Adrenal gland (tissue), 12 donors: Measurements from ENCODE around the gene TAOK2. TPM values are rescaled to one million over a fixed set of nuclear protein-coding genes. Genes with fewer than 3 reads are reported as not detected.

Source experiments
- DNase-seq, 7 donors: peaks; one replicate each; pipeline ENCODE4 v3.0.0-alpha.2; 2019 to 2020
- H3K27ac ChIP-seq, 5 donors: fragments of 200-600 bp; sonication (generic) in 4 of 5; 1 replicate in 3 of 5; 2 replicates in 2 of 5; pipeline versions ENCODE4 v1.5.1 to v1.8.0; 2016 to 2020; ENCODE audit warnings: mild to moderate bottlenecking in 1 of 5
- H3K27me3 ChIP-seq: fragments of 200-600 bp; 2 replicates; pipeline ENCODE4 v1.8.0; 2021
- H3K36me3 ChIP-seq, 2 donors: fragments of 200-600 bp; replicated peaks in 1 of 2; 1 replicate in 1 of 2; 2 replicates in 1 of 2; pipeline versions ENCODE4 v1.5.1 to v1.8.0; 2018 to 2022
- H3K4me1 ChIP-seq, 2 donors: fragments of 200-600 bp; replicated peaks in 1 of 2; 1 replicate in 1 of 2; 2 replicates in 1 of 2; pipeline versions ENCODE4 v1.5.1 to v1.8.0; 2018 to 2021
- H3K4me3 ChIP-seq, 4 donors: fragments of 200-600 bp; sonication (generic) in 3 of 4; one replicate each; pipeline ENCODE4 v1.5.1; 2016 to 2018
- H3K9me3 ChIP-seq, 3 donors: fragments of 200-600 bp; sonication (generic) in 1 of 3; replicated peaks in 1 of 3; 1 replicate in 2 of 3; 2 replicates in 1 of 3; pipeline versions ENCODE4 v1.5.1 to v1.8.0; 2016 to 2021
- CTCF ChIP-seq, 6 experiments: fragments of 450-650 bp in 4 of 6; fragments of 200-600 bp in 2 of 6; sonication (generic) in 1 of 6; IDR thresholded peaks; 1 replicate in 5 of 6; 2 replicates in 1 of 6; pipeline versions ENCODE4 v1.5.1 to v1.8.0; 2016 to 2021; ENCODE audit warnings: antibody characterized with exemption in 6 of 6, mild to moderate bottlenecking in 2 of 6, moderate library complexity in 1 of 6
- POLR2A ChIP-seq, 2 donors: fragments of 450-650 bp; IDR thresholded peaks; one replicate each; pipeline ENCODE4 v1.6.1; 2017; ENCODE audit warnings: antibody characterized with exemption in 2 of 2, mild to moderate bottlenecking in 2 of 2, moderate library complexity in 1 of 2
- WGBS, 4 donors: extraction: QIAGEN DNeasy Blood & Tissue Kit in 2 of 4; methylation state at CpG; one replicate each; pipeline versions ENCODE4 v1.1.5 to v1.1.7; 2013 to 2017; 5-methylcytosine and 5-hydroxymethylcytosine counted together
- intact Hi-C, 2 donors: fragments of 100-400 bp; cut with DNase I; formaldehyde crosslinking; loops; one replicate each; pipeline versions ENCODE4 v1.14.1 to v1.15.0; 2022 to 2023
- polyA plus RNA-seq, 3 donors: library from polyadenylated mRNA; stranded (reverse); fragments of 200-250 nt in 2 of 3; fragments of 350-450 nt in 1 of 3; fragmentation: Illumina TruSeq in 1 of 3; extraction: RNeasy Lipid Tissue Mini Kit (QIAGEN cat#74804) in 1 of 3; gene quantifications; one replicate each; pipeline ENCODE4 v1.2.3, GENCODE V29; 2013 to 2014
- total RNA-seq, 9 donors: library from RNA; depleted of rRNA in 4 of 9; stranded (reverse); fragments of >200 nt in 4 of 9; fragments of 120-200 nt in 1 of 9; fragmentation: NEBNext Ultra II Directional in 1 of 9; extraction: Animal tissue kit (Norgen Biotek cat#: 25700) in 1 of 9; gene quantifications; one replicate each; pipeline versions ENCODE4 v1.1.0 to v1.2.4, GENCODE V29; 2013 to 2023
- donor health status: healthy with polysubstance abuse.
- donor health status: Bipolar disorder and iron deficiency.
- donor health status: DM: yes; HTN: yes; CAD: no.
- donor health status: DM: no; HTN: no; CAD: no.
- donor health status: DM: no; HTN: no; CAD: no.
- donor health status: DM: yes; HTN: yes; CAD: no.

Gene TAOK2
- total and polyA plus RNA-seq, 12 donors = 36.6 to 135 (median 72.3) TPM

DNA sequence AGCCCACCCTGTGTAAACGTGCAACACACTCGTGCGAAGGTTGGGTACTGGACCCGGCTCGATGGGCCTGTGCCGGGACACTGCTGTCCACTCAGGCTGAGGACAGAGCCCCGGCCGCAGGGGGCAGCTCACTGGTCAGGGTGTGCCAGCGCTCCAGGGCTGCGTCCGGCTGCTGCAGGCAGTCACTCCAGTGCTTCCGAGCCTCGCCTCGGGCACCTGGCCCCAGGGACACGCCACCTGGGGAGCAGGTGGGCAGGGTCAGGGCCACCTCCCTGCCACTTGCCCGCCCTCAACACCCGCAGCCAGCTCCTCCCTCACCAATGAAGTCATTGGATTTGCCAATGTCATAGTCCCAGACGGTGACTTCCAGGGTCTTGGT is 32.4 kb downstream of the TAOK2 start:
- WGBS, 4 donors = 66 to 79% (median 75%) methylated on average over 3 to 18 of the region's 18 CpGs
- Histone ChIP-seq H3K4me3 (no peak overlapping the region), H3K36me3 (peaks cover 0 to under 1% of the 10 kb centered on the region in 2 donors), H3K27ac (no peak overlapping the region), H3K4me1 (peaks cover 7% of the 10 kb centered on the region in 2 donors), H3K27me3 (peaks cover 15% of the 10 kb centered on the region), H3K9me3 (no peaks in the 10 kb centered on the region)
- no peak for TF ChIP-seq POLR2A (IDR thresholded peaks at IDR 0.05)
- TF ChIP-seq CTCF (IDR thresholded peaks at IDR 0.05) = no peak
- intact Hi-C loops = no loop called here
- DNase-seq = no peak

GRCh38 chr16:30006659-30007377 is 33.1 kb downstream of the TAOK2 start:
- H3K27me3 ChIP-seq = peaks cover 21% of the 10 kb centered on the region
- no peak overlapping the region for H3K4me3 ChIP-seq
- 73 to 81% (median 79%) methylated on average over 18 to 34 of the region's 34 CpGs for WGBS, 4 donors
- peaks cover 11 to 12% of the 10 kb centered on the region in 2 donors for H3K4me1 ChIP-seq
- H3K36me3 ChIP-seq = no peaks in the 10 kb centered on the region
- intact Hi-C loops = no loop called here
- no peak overlapping the region for H3K27ac ChIP-seq
- H3K9me3 ChIP-seq = no peaks in the 10 kb centered on the region
- TF ChIP-seq CTCF (IDR thresholded peaks at IDR 0.05) (no peak), POLR2A (IDR thresholded peaks at IDR 0.05) (no peak)
- no peak for DNase-seq

DNA sequence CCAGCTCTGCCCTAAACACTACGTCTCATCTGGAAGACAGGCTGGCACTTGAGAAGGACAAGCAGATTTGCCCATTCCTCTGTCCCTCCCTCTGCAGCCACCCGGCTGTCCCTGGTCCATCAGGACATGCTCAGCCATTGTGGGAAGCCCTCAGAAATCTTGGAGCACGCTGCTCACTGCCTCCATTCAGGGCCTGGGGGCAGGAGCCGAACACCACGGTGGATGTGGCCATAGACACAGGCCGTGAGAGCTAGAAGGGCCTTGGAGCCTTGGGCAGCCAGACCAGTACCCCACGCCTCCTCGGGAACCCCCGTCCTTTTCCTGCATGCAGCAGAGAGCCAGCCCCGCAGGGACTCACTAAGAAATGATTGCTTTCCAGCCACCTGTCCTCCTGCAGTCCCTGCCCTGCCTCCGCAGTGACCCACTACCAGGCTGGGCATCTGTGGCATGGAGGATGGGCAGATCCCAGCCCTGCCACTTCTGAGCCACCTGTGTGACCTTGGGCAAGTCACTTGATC is 33.8 kb downstream of the TAOK2 start:
- TF ChIP-seq POLR2A (IDR thresholded peaks at IDR 0.05) (no peak), CTCF (IDR thresholded peaks at IDR 0.05) (no peak)
- 63 to 100% (median 70%) methylated on average over 1 to 11 of the region's 11 CpGs for WGBS, 4 donors

DNA sequence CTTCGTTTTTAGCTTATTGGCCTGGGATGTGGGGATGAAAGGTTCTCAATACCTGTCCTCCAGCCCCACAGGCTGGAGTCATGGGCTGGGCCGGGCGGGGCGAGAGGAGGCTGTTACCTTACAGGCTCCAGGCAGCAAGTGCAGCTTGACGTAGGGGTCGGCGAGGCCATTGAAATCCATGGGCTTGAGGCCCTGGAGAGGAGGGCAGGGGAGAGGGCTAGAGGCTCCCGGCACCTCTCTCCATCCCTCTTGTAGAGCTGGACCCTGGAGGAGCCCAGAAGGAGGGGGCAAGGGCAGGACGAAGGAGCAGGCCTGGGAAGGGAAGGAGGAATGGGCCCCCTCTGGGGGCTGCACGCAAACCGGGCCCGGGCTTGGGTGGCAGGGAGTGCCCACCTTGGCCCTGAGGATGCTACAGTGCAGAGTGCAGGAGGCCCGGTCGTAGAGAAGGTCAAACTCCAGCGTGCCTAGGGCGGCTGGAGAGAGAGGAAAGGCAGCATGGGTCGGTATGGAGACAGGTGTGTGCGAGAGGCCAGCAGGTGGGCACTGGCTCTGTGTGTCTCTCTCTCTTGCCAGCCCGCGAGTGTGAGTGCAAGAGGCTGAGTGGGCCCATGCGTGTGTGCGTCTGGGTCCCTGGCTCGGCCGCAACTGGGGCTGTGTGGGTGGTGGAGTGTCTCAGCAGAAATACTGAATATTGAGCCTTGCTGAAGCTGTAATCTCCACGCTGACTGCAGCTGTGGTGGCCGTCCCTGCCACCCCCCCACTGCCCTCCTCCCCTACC is 35.6 kb downstream of the TAOK2 start:
- Histone ChIP-seq H3K27ac (no peak overlapping the region), H3K4me3 (no peak overlapping the region), H3K4me1 (peaks cover 11 to 12% of the 10 kb centered on the region in 2 donors), H3K36me3 (no peaks in the 10 kb centered on the region), H3K27me3 (peaks cover 22% of the 10 kb centered on the region), H3K9me3 (no peaks in the 10 kb centered on the region)
- 53 to 67% (median 61%) methylated on average over 17 to 26 of the region's 26 CpGs for WGBS, 4 donors
- intact Hi-C loops = no loop called here
- TF ChIP-seq CTCF (IDR thresholded peaks at IDR 0.05) (no peak), POLR2A (IDR thresholded peaks at IDR 0.05) (no peak)
- DNase-seq = no peak

More for the DNA sequence above, 33.8 kb downstream of the TAOK2 start:
- Histone ChIP-seq H3K27ac (no peak overlapping the region), H3K4me3 (no peak overlapping the region), H3K9me3 (no peaks in the 10 kb centered on the region), H3K27me3 (peaks cover 22% of the 10 kb centered on the region), H3K4me1 (peaks cover 11 to 12% of the 10 kb centered on the region in 2 donors), H3K36me3 (no peaks in the 10 kb centered on the region)
- DNase-seq = no peak
- intact Hi-C loops = no loop called here
